ENCODE data around the gene LRRTM2. TPM values are rescaled to one million over a fixed set of nuclear protein-coding genes. Genes with fewer than 3 reads are reported as not detected.
"Not testable (repeated sequence)": the region's sequence is repeated elsewhere in the genome, so short reads cannot be mapped to it uniquely, and the experiment has no call there.

Gene LRRTM2
- total RNA-seq, 1 experiment from 2014 or later = not detected

GRCh38 chr5:138837160-138837559 lies 38.0 kb downstream of the LRRTM2 start:
- no TSS peak for BruUV-seq (replicated peaks)
- Mint-ChIP-seq H3K27ac (ENCODE audit: low read depth, unreplicated experiment) (no peak overlapping the region), H3K36me3 (ENCODE audit: insufficient read depth, unreplicated experiment) (peaks cover 39% of the 10 kb centered on the region), H3K4me3 (ENCODE audit: unreplicated experiment) (no peak overlapping the region), H3K27me3 (ENCODE audit: insufficient read depth, unreplicated experiment) (no peaks in the 10 kb centered on the region), H3K9me3 (ENCODE audit: unreplicated experiment) (peaks cover 17% of the 10 kb centered on the region), H3K4me1 (ENCODE audit: insufficient read depth, unreplicated experiment) (peaks cover 32% of the 10 kb centered on the region)
- no peak for DNase-seq (ENCODE audit: unreplicated experiment)
- intact Hi-C loops (cut with micrococcal nuclease) = no loop called here
- no peak for TF ChIP-seq CTCF (IDR thresholded peaks at IDR 0.05; ENCODE audit: unreplicated experiment)
- POLR2A ChIA-PET = interaction anchor here (1.4 to 5.4 kb wide), 2 partner anchors 7 to 44 kb away, joined by 4 to 27 read pairs; no protein-coding TSS in a partner anchor
- CTCF ChIA-PET = interaction anchor here (1.0 kb wide), 1 partner anchor 11 kb away, joined by 3 read pairs; no protein-coding TSS in a partner anchor

- H3K27ac Mint-ChIP-seq (ENCODE audit: low read depth, unreplicated experiment); BruUV-seq (replicated peaks); intact Hi-C loops (cut with micrococcal nuclease); H3K4me3 Mint-ChIP-seq (ENCODE audit: unreplicated experiment); DNase-seq (ENCODE audit: unreplicated experiment); H3K27me3 Mint-ChIP-seq (ENCODE audit: insufficient read depth, unreplicated experiment): not testable (repeated sequence)
- ChIA-PET POLR2A (interaction anchor here (0.7 to 5.4 kb wide), 2 partner anchors 10 to 72 kb away, joined by 3 to 27 read pairs; no protein-coding TSS in a partner anchor), CTCF (interaction anchor here (0.6 to 3.4 kb wide), 3 partner anchors 10 to 103 kb away, joined by 3 to 27 read pairs (median 3); no protein-coding TSS in a partner anchor)
- Mint-ChIP-seq H3K4me1 (ENCODE audit: insufficient read depth, unreplicated experiment) (peaks cover 39% of the 10 kb centered on the region), H3K9me3 (ENCODE audit: unreplicated experiment) (peaks cover 17% of the 10 kb centered on the region), H3K36me3 (ENCODE audit: insufficient read depth, unreplicated experiment) (peaks cover 41% of the 10 kb centered on the region)
Measured at GRCh38 chr5:138834853-138835252, 40.3 kb downstream of the LRRTM2 start.

- no TSS peak for BruUV-seq (replicated peaks)
- ChIA-PET CTCF (interaction anchor here (0.5 to 3.4 kb wide), 8 partner anchors 9 to 355 kb away, joined by 3 to 27 read pairs (median 4); no protein-coding TSS in a partner anchor), POLR2A (interaction anchor here (0.6 to 5.4 kb wide), 5 partner anchors 11 to 448 kb away, joined by 3 to 27 read pairs (median 4); no protein-coding TSS in a partner anchor)
- Mint-ChIP-seq H3K9me3 (ENCODE audit: unreplicated experiment) (peaks cover 17% of the 10 kb centered on the region), H3K4me1 (ENCODE audit: insufficient read depth, unreplicated experiment) (peaks cover 39% of the 10 kb centered on the region), H3K27me3 (ENCODE audit: insufficient read depth, unreplicated experiment) (no peaks in the 10 kb centered on the region), H3K27ac (ENCODE audit: low read depth, unreplicated experiment) (no peak overlapping the region), H3K4me3 (ENCODE audit: unreplicated experiment) (no peak overlapping the region), H3K36me3 (ENCODE audit: insufficient read depth, unreplicated experiment) (peaks cover 42% of the 10 kb centered on the region)
- no peak for TF ChIP-seq CTCF (IDR thresholded peaks at IDR 0.05; ENCODE audit: unreplicated experiment)
- DNase-seq (ENCODE audit: unreplicated experiment) = no peak
- intact Hi-C loops (cut with micrococcal nuclease) = no loop called here
Measured at GRCh38 chr5:138833726-138834480, 41.2 kb downstream of the LRRTM2 start.

GRCh38 chr5:138833080-138833479 lies 42.1 kb downstream of the LRRTM2 start:
- intact Hi-C loops (cut with micrococcal nuclease) = no loop called here
- no TSS peak for BruUV-seq (replicated peaks)
- Mint-ChIP-seq H3K27me3 (ENCODE audit: insufficient read depth, unreplicated experiment) (no peaks in the 10 kb centered on the region), H3K36me3 (ENCODE audit: insufficient read depth, unreplicated experiment) (peaks cover 48% of the 10 kb centered on the region), H3K9me3 (ENCODE audit: unreplicated experiment) (peaks cover 17% of the 10 kb centered on the region), H3K4me1 (ENCODE audit: insufficient read depth, unreplicated experiment) (peaks cover 39% of the 10 kb centered on the region), H3K27ac (ENCODE audit: low read depth, unreplicated experiment) (no peak overlapping the region), H3K4me3 (ENCODE audit: unreplicated experiment) (no peak overlapping the region)
- no peak for TF ChIP-seq CTCF (IDR thresholded peaks at IDR 0.05; ENCODE audit: unreplicated experiment)
- POLR2A ChIA-PET = interaction anchor here (0.8 to 5.4 kb wide), 4 partner anchors 12 to 449 kb away, joined by 3 to 27 read pairs (median 5); no protein-coding TSS in a partner anchor
- no peak for DNase-seq (ENCODE audit: unreplicated experiment)
- CTCF ChIA-PET = interaction anchor here (0.6 kb wide), 1 partner anchor 53 kb away, joined by 5 read pairs; no protein-coding TSS in a partner anchor
